Panc1 (cell line): Measurements from ENCODE around the gene MLH3. TPM values are rescaled to one million over a fixed set of nuclear protein-coding genes. Genes with fewer than 3 reads are reported as not detected.

ENCODE experiments used
- ATAC-seq: fragments of 200-7000 bp; cut with Tn5 transposase; 2 replicates; pipeline ENCODE4 v1.9.1; 2020; ENCODE audit warnings: mild to moderate bottlenecking, moderate library complexity
- BruUV-seq: library from RNA; stranded (reverse); fragments of 400-500 nt; replicated peaks from 2 replicates; lab custom pipeline; 2021; lab: Mats Ljungman, UMichigan
- CTCF ChIA-PET: fragments of 300-600 bp; sonication (Branson Sonifier 250); formaldehyde crosslinking; loops from one replicate; lab custom pipeline; 2022; ENCODE audit warnings: antibody characterized with exemption; lab: Charles Lee
- POLR2A ChIA-PET: fragments of 300-600 bp; sonication (Branson Sonifier 250); formaldehyde crosslinking; loops from one replicate; lab custom pipeline; 2022; ENCODE audit warnings: antibody characterized with exemption; lab: Charles Lee
- DNase-seq: peaks from one replicate; pipeline ENCODE4 v3.0.0-alpha.2; 2010; ENCODE audit warnings: low read depth, low spot score
- H3K27ac ChIP-seq: 2 replicates; pipeline ENCODE4 v1.5.1; 2011; ENCODE audit warnings: mild to moderate bottlenecking, low read length, inconsistent platforms
- H3K27me3 ChIP-seq: fragments of 200-500 bp; sonication (Bioruptor generic); 2 replicates; pipeline ENCODE4 v1.6.0; 2014; ENCODE audit warnings: low read length, inconsistent platforms; ENCODE audit not compliant: control insufficient read depth, insufficient read depth
- H3K36me3 ChIP-seq: fragments of 200-500 bp; sonication (Bioruptor generic); 2 replicates; pipeline ENCODE4 v1.5.1; 2014; ENCODE audit warnings: inconsistent platforms, mild to moderate bottlenecking, low read length, moderate library complexity; ENCODE audit not compliant: control insufficient read depth, insufficient read depth
- H3K4me1 ChIP-seq: 2 replicates; pipeline ENCODE4 v1.5.1; 2011; ENCODE audit warnings: inconsistent platforms, mild to moderate bottlenecking, low read length, moderate library complexity; ENCODE audit not compliant: control insufficient read depth, insufficient read depth
- H3K4me3 ChIP-seq, 2 experiments: 2 replicates each; pipeline ENCODE4 v1.5.1; 2011 to 2012; ENCODE audit warnings: low read depth in 2 of 2, low read length in 2 of 2, mild to moderate bottlenecking in 2 of 2, inconsistent platforms in 1 of 2, moderate library complexity in 1 of 2
- H3K9me3 ChIP-seq: fragments of 200-500 bp; sonication (Bioruptor generic); 2 replicates; pipeline ENCODE4 v1.5.1; 2014; ENCODE audit warnings: low read depth, mild to moderate bottlenecking, inconsistent platforms, low read length, moderate library complexity; ENCODE audit not compliant: control insufficient read depth, insufficient read depth
- POLR2AphosphoS5 ChIP-seq: IDR thresholded peaks from 2 replicates; pipeline ENCODE4 v1.6.1; 2012; ENCODE audit warnings: mild to moderate bottlenecking, low read depth, low read length, moderate library complexity
- SIN3A ChIP-seq: IDR thresholded peaks from 2 replicates; pipeline ENCODE4 v1.6.1; 2012; ENCODE audit warnings: low read depth, mild to moderate bottlenecking, low read length, moderate library complexity, borderline replicate concordance; ENCODE audit not compliant: insufficient read depth
- TCF7L2 ChIP-seq: IDR thresholded peaks from 2 replicates; pipeline ENCODE4 v1.6.1; 2011; ENCODE audit warnings: mild to moderate bottlenecking, low read depth, low read length, inconsistent platforms
- in situ Hi-C: cut with HindIII; loops from 2 replicates; pipeline ENCODE4 v1.10.0; 2016; ENCODE audit warnings: low sequenced_read_pairs, low pct_unique_long_range_greater_than_20kb
- intact Hi-C: fragments of 100-400 bp; cut with micrococcal nuclease; formaldehyde crosslinking; loops from one replicate; pipeline ENCODE4 v1.10.0; 2022; ENCODE audit not compliant: unreplicated experiment
- total RNA-seq: library from RNA; stranded (reverse); gene quantifications from one replicate; pipeline ENCODE4 v1.2.1, GENCODE V29; 2021; ENCODE audit not compliant: unreplicated experiment
- TF ChIP-seq, protein P1 (sequence below): fragments of 450-650 bp; IDR thresholded peaks from 2 replicates; pipeline ENCODE4 v1.5.1; 2017; ENCODE audit warnings: mild to moderate bottlenecking
- TF ChIP-seq, protein P2 (sequence below), 2 experiments: IDR thresholded peaks; 2 replicates each; pipeline ENCODE4 v1.6.1; 2011 to 2012; ENCODE audit warnings: low read depth in 2 of 2, control low read depth in 1 of 2, low read length in 1 of 2, mild to moderate bottlenecking in 1 of 2, moderate library complexity in 1 of 2; ENCODE audit not compliant: insufficient read depth in 1 of 2

MLH3 gene
- total RNA-seq, 1 experiment from 2014 or later: 17.0 TPM

DNA sequence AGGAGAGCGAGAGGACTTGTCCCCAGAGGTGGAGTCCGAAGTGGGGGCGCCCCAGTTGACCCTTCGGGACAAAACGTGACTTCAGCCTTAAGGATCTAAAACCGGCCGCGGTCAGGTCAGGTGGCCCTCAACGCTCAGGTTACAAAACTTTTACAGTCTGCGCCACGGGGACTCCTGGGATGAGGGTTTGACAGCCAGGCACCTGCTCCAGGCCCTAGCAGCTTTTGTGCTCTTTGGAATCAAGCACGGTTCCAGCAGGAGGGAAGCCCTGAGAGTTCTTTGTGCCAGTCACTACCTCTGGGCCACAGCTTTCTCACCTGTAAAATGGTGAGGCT, 18.5 kb upstream of the MLH3 start:
- CTCF ChIA-PET: interaction anchor here (0.5 kb wide), 1 partner anchor 191 kb away, joined by 3 read pairs; no protein-coding TSS in a partner anchor
- in situ Hi-C loops (no loop called here), intact Hi-C loops (no loop called here)
- no peaks in the 10 kb centered on the region for H3K27me3 ChIP-seq
- peak overlapping the region; percentile 99 for H3K27ac ChIP-seq
- H3K4me1 ChIP-seq: peaks cover 11% of the 10 kb centered on the region
- H3K36me3 ChIP-seq: no peaks in the 10 kb centered on the region
- no peak for DNase-seq
- peak; percentile 15; the same call in 1 of the 2 replicates for ATAC-seq
- H3K9me3 ChIP-seq: no peaks in the 10 kb centered on the region
- no peak for TF ChIP-seq POLR2AphosphoS5
- no peak for TF ChIP-seq SIN3A
- TF ChIP-seq TCF7L2: no peak
- TF ChIP-seq, protein P1, sequence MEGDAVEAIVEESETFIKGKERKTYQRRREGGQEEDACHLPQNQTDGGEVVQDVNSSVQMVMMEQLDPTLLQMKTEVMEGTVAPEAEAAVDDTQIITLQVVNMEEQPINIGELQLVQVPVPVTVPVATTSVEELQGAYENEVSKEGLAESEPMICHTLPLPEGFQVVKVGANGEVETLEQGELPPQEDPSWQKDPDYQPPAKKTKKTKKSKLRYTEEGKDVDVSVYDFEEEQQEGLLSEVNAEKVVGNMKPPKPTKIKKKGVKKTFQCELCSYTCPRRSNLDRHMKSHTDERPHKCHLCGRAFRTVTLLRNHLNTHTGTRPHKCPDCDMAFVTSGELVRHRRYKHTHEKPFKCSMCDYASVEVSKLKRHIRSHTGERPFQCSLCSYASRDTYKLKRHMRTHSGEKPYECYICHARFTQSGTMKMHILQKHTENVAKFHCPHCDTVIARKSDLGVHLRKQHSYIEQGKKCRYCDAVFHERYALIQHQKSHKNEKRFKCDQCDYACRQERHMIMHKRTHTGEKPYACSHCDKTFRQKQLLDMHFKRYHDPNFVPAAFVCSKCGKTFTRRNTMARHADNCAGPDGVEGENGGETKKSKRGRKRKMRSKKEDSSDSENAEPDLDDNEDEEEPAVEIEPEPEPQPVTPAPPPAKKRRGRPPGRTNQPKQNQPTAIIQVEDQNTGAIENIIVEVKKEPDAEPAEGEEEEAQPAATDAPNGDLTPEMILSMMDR: no peak
- TF ChIP-seq, protein P2, sequence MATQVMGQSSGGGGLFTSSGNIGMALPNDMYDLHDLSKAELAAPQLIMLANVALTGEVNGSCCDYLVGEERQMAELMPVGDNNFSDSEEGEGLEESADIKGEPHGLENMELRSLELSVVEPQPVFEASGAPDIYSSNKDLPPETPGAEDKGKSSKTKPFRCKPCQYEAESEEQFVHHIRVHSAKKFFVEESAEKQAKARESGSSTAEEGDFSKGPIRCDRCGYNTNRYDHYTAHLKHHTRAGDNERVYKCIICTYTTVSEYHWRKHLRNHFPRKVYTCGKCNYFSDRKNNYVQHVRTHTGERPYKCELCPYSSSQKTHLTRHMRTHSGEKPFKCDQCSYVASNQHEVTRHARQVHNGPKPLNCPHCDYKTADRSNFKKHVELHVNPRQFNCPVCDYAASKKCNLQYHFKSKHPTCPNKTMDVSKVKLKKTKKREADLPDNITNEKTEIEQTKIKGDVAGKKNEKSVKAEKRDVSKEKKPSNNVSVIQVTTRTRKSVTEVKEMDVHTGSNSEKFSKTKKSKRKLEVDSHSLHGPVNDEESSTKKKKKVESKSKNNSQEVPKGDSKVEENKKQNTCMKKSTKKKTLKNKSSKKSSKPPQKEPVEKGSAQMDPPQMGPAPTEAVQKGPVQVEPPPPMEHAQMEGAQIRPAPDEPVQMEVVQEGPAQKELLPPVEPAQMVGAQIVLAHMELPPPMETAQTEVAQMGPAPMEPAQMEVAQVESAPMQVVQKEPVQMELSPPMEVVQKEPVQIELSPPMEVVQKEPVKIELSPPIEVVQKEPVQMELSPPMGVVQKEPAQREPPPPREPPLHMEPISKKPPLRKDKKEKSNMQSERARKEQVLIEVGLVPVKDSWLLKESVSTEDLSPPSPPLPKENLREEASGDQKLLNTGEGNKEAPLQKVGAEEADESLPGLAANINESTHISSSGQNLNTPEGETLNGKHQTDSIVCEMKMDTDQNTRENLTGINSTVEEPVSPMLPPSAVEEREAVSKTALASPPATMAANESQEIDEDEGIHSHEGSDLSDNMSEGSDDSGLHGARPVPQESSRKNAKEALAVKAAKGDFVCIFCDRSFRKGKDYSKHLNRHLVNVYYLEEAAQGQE (IDR thresholded peaks at IDR 0.05; ENCODE audit: insufficient read depth in 1 of 2, low read depth in 2 of 2, low read length in 1 of 2): no peak
- peak overlapping the region; percentile 64 to 72 for H3K4me3 ChIP-seq
- no TSS peak for BruUV-seq
- POLR2A ChIA-PET: interaction anchor here (0.8 to 1.1 kb wide), 2 partner anchors 19 to 147 kb away, joined by 3 read pairs; partner anchors contain the start of gene RPS6KL1

DNA sequence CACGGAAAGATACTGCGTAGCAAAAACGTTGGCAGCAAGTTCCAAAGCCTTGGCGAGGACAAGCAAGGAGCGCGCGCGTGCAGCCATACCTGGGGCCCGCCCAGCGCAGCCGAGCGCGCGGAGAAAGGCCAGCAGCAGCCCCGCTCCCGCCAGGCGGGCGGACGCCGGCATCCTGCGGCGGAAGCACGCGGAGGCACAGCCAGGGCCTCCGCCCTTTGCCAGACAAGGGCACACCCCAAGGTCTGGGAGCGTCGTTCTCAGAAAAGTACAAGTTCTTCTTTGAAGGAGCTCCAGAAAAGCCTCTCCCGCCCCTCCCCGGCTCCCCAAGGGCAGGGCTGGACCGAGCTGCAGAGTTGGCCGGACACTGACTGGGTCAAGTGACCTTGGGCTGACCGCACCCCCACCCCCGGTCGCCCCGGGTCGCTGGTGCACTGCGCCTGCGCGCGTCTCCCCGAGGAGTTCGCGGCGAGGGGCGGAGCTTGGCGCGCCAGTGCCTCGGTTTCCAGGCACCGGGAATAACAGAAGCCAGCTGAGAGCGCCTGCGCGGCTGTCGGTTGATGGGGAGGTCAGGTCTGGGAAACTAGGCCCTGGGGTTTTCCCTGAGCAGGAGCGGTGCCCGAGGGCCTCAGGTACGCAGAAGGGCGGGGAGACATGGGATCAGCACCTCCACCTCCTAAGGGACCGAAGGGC, 18.0 kb upstream of the MLH3 start, which contains the start of gene ZC2HC1C:
Gene ZC2HC1C, plus strand, starts transcription at position 521 of the 690 bp plus-strand sequence. CDS start 933 bp downstream, outside the sequence.
- TF ChIP-seq, protein P1: no peak
- TF ChIP-seq TCF7L2 (peak; percentile 44; the same call in 1 of the 2 replicates), POLR2AphosphoS5 (peak; percentile 57), SIN3A (no peak)
- TF ChIP-seq, protein P2 (IDR thresholded peaks at IDR 0.05; ENCODE audit: insufficient read depth in 1 of 2, low read depth in 2 of 2, low read length in 1 of 2): no peak
- intact Hi-C loops: no loop called here
- BruUV-seq: no TSS peak
- peak within 1 kb of the TSS; percentile 64 to 72 for H3K4me3 ChIP-seq
- DNase-seq: no peak
- peak within 1 kb of the TSS; percentile 99 for H3K27ac ChIP-seq
- in situ Hi-C loops: no loop called here
- H3K27me3 ChIP-seq: no peaks in the 10 kb centered on the region
- peak; percentile 95 for ATAC-seq
- POLR2A ChIA-PET: interaction anchor here (0.7 to 1.1 kb wide), 3 partner anchors 14 to 146 kb away, joined by 3 to 7 read pairs (median 3); partner anchors contain the start of gene RPS6KL1
- H3K4me1 ChIP-seq: peaks cover 11% of the 10 kb centered on the region
- no peaks in the 10 kb centered on the region for H3K9me3 ChIP-seq
- H3K36me3 ChIP-seq: no peaks in the 10 kb centered on the region
- CTCF ChIA-PET: interaction anchor here (0.5 kb wide), 1 partner anchor 191 kb away, joined by 3 read pairs; no protein-coding TSS in a partner anchor
